Measurements from ENCODE around the gene LAMC3. TPM values are rescaled to one million over a fixed set of nuclear protein-coding genes. Genes with fewer than 3 reads are reported as not detected.

The LAMC3 gene
- total RNA-seq, 1 donor from 2014 or later, result 0.22 TPM

- peak; percentile 57 for DNase-seq (ENCODE audit: missing footprints)
- ATAC-seq, result no peak
- intact Hi-C loops (cut with DNase I), result no loop called here
Observed at GRCh38 chr9:131050831-131051230, 41.9 kb downstream of the LAMC3 start.

GRCh38 chr9:131051592-131052517, 42.9 kb downstream of the LAMC3 start:
- peak; percentile 2 for DNase-seq (ENCODE audit: missing footprints)
- ATAC-seq, result no peak
- intact Hi-C loops (cut with DNase I), result no loop called here

GRCh38 chr9:131053896-131054295, 44.9 kb downstream of the LAMC3 start:
- no peak for DNase-seq (ENCODE audit: missing footprints)
- ATAC-seq, result no peak
- intact Hi-C loops (cut with DNase I), result no loop called here

- ATAC-seq, result peak; percentile 32
- intact Hi-C loops (cut with DNase I), result loop anchor here (1.0 to 2.0 kb wide), 2 partner anchors 70 to 279 kb away; no protein-coding TSS in a partner anchor
Observed at GRCh38 chr9:131056781-131057506, 48.0 kb downstream of the LAMC3 start.

GRCh38 chr9:131060900-131061630, 52.1 kb downstream of the LAMC3 start:
- intact Hi-C loops (cut with DNase I), result no loop called here
- no peak for ATAC-seq
- DNase-seq (ENCODE audit: missing footprints), result no peak

More at GRCh38 chr9:131056781-131057506, 48.0 kb downstream of the LAMC3 start:
- DNase-seq (ENCODE audit: missing footprints), result no peak

- intact Hi-C loops (cut with DNase I), result no loop called here
- no peak for DNase-seq (ENCODE audit: missing footprints)
- no peak for ATAC-seq
Observed at GRCh38 chr9:131062969-131063368, 54.0 kb downstream of the LAMC3 start.

- DNase-seq (ENCODE audit: missing footprints) (no peak), ATAC-seq (no peak)
- intact Hi-C loops (cut with DNase I), result no loop called here
Observed at GRCh38 chr9:131065599-131065998, 56.6 kb downstream of the LAMC3 start.

GRCh38 chr9:131067625-131068024, 58.7 kb downstream of the LAMC3 start:
- DNase-seq (ENCODE audit: missing footprints) (no peak), ATAC-seq (no peak)
- intact Hi-C loops (cut with DNase I), result no loop called here

GRCh38 chr9:131068076-131068816, 59.3 kb downstream of the LAMC3 start:
- DNase-seq (ENCODE audit: missing footprints) (no peak), ATAC-seq (peak; percentile 67)
- intact Hi-C loops (cut with DNase I), result no loop called here

GRCh38 chr9:131069699-131070098, 60.7 kb downstream of the LAMC3 start:
- intact Hi-C loops (cut with DNase I), result no loop called here
- no peak for ATAC-seq

GRCh38 chr9:131072107-131072870, 63.3 kb downstream of the LAMC3 start:
- ATAC-seq (no peak), DNase-seq (ENCODE audit: missing footprints) (no peak)
- intact Hi-C loops (cut with DNase I), result no loop called here

More at GRCh38 chr9:131069699-131070098, 60.7 kb downstream of the LAMC3 start:
- no peak for DNase-seq (ENCODE audit: missing footprints)

GRCh38 chr9:131072871-131073237, 63.9 kb downstream of the LAMC3 start:
- ATAC-seq, result no peak
- intact Hi-C loops (cut with DNase I), result no loop called here

GRCh38 chr9:131076347-131077195, 67.6 kb downstream of the LAMC3 start:
- intact Hi-C loops (cut with DNase I), result no loop called here
- ATAC-seq (no peak), DNase-seq (ENCODE audit: missing footprints) (no peak)

More at GRCh38 chr9:131072871-131073237, 63.9 kb downstream of the LAMC3 start:
- DNase-seq (ENCODE audit: missing footprints), result no peak

- DNase-seq (ENCODE audit: missing footprints) (no peak), ATAC-seq (no peak)
- intact Hi-C loops (cut with DNase I), result no loop called here
Observed at GRCh38 chr9:131078427-131079366, 69.7 kb downstream of the LAMC3 start.

- ATAC-seq (no peak), DNase-seq (ENCODE audit: missing footprints) (no peak)
- intact Hi-C loops (cut with DNase I), result no loop called here
Observed at GRCh38 chr9:131080589-131080988, 71.6 kb downstream of the LAMC3 start.

GRCh38 chr9:131081868-131082267, 72.9 kb downstream of the LAMC3 start:
- intact Hi-C loops (cut with DNase I), result no loop called here
- ATAC-seq (no peak), DNase-seq (ENCODE audit: missing footprints) (no peak)

All from Right ventricle myocardium inferior (tissue), 1 donor.